Esophagus squamous epithelium (tissue), 4 donors: Measurements from ENCODE around the gene TRIM65.

Experiments
- CTCF ChIP-seq, 6 experiments: fragments of 450-650 bp in 4 of 6; fragments of 200-600 bp in 2 of 6; sonication (generic) in 2 of 6; IDR thresholded peaks; one replicate each; pipeline ENCODE4 v1.5.1; 2016 to 2019; ENCODE audit warnings: antibody characterized with exemption in 6 of 6, mild to moderate bottlenecking in 4 of 6, moderate library complexity in 4 of 6
- POLR2A ChIP-seq, 4 donors: fragments of 450-650 bp; IDR thresholded peaks; one replicate each; pipeline ENCODE4 v1.6.1; 2017; ENCODE audit warnings: antibody characterized with exemption in 4 of 4, mild to moderate bottlenecking in 4 of 4, moderate library complexity in 3 of 4

- TF ChIP-seq POLR2A (IDR thresholded peaks at IDR 0.05) (no peak), CTCF (IDR thresholded peaks at IDR 0.05) (no peak)
Observed at GRCh38 chr17:75922173-75922961, 25.6 kb upstream of the TRIM65 start.
